GM12874 (cell line): ENCODE results near the gene FAM107B.

Source experiments
- CTCF ChIP-seq: IDR thresholded peaks from 2 replicates; pipeline ENCODE4 v1.5.1; 2011; ENCODE audit warnings: low read depth, mild to moderate bottlenecking, control low read depth, low read length, moderate library complexity; ENCODE audit not compliant: insufficient read depth

FAM107B gene

GRCh38 chr10:14774214-14774580 lies 500 bp downstream of the FAM107B start:
- TF ChIP-seq CTCF: no peak

GRCh38 chr10:14773551-14774213 lies 1.0 kb downstream of the FAM107B start:
- no peak for TF ChIP-seq CTCF

- no peak for TF ChIP-seq CTCF
These were observed 2.3 kb downstream of the FAM107B start for GRCh38 chr10:14772399-14772798.

GRCh38 chr10:14770927-14771326 lies 3.8 kb downstream of the FAM107B start:
- TF ChIP-seq CTCF: no peak

- TF ChIP-seq CTCF: no peak
These were observed 13.3 kb downstream of the FAM107B start for GRCh38 chr10:14761372-14761771.

- TF ChIP-seq CTCF: no peak
These were observed 15.6 kb downstream of the FAM107B start for GRCh38 chr10:14758994-14759664.

- no peak for TF ChIP-seq CTCF
These were observed 16.2 kb downstream of the FAM107B start for GRCh38 chr10:14758451-14758850.
